ENCODE data around the gene TYRO3.
"Not testable (repeated sequence)": the region's sequence is repeated elsewhere in the genome, so short reads cannot be mapped to it uniquely, and the experiment has no call there.

TYRO3 gene

GRCh38 chr15:41567261-41567660, 8.2 kb downstream of the TYRO3 start:
- Histone ChIP-seq H3K4me3 (replicated peaks; ENCODE audit: insufficient read depth, low read length) (no peak overlapping the region), H3K27ac (replicated peaks) (no peak overlapping the region), H3K27me3 (ENCODE audit: insufficient read depth, poor library complexity, severe bottlenecking) (no peaks in the 10 kb centered on the region)
- DNase-seq (ENCODE audit: low read depth in 1 of 2, low spot score in 1 of 2), result no peak
- no peak for TF ChIP-seq CTCF (IDR thresholded peaks at IDR 0.05; ENCODE audit: insufficient read depth, low read length)
- no peak for TF ChIP-seq REST (IDR thresholded peaks at IDR 0.05; ENCODE audit: insufficient replicate concordance, low read depth)
- no peak for TF ChIP-seq SPI1 (IDR thresholded peaks at IDR 0.05; ENCODE audit: borderline replicate concordance, low read depth)
- no peak for TF ChIP-seq GABPA (IDR thresholded peaks at IDR 0.05; ENCODE audit: low read depth)
- no peak for TF ChIP-seq POLR2AphosphoS5 (IDR thresholded peaks at IDR 0.05; ENCODE audit: low read depth)

GRCh38 chr15:41567862-41568261, 8.8 kb downstream of the TYRO3 start:
- DNase-seq (ENCODE audit: low read depth in 1 of 2, low spot score in 1 of 2), result no peak
- Histone ChIP-seq H3K27me3 (ENCODE audit: insufficient read depth, poor library complexity, severe bottlenecking) (no peaks in the 10 kb centered on the region), H3K27ac (replicated peaks) (no peak overlapping the region), H3K4me3 (replicated peaks; ENCODE audit: insufficient read depth, low read length) (no peak overlapping the region)
- no peak for TF ChIP-seq POLR2AphosphoS5 (IDR thresholded peaks at IDR 0.05; ENCODE audit: low read depth)
- no peak for TF ChIP-seq CTCF (IDR thresholded peaks at IDR 0.05; ENCODE audit: insufficient read depth, low read length)
- TF ChIP-seq GABPA (IDR thresholded peaks at IDR 0.05; ENCODE audit: low read depth), result no peak
- TF ChIP-seq REST (IDR thresholded peaks at IDR 0.05; ENCODE audit: insufficient replicate concordance, low read depth), result no peak
- no peak for TF ChIP-seq SPI1 (IDR thresholded peaks at IDR 0.05; ENCODE audit: borderline replicate concordance, low read depth)

GRCh38 chr15:41568350-41569017, 9.5 kb downstream of the TYRO3 start:
- H3K27me3 ChIP-seq (ENCODE audit: insufficient read depth, poor library complexity, severe bottlenecking), result no peaks in the 10 kb centered on the region
- TF ChIP-seq REST (IDR thresholded peaks at IDR 0.05; ENCODE audit: insufficient replicate concordance, low read depth) (no peak), POLR2AphosphoS5 (IDR thresholded peaks at IDR 0.05; ENCODE audit: low read depth) (no peak), SPI1 (IDR thresholded peaks at IDR 0.05; ENCODE audit: borderline replicate concordance, low read depth) (no peak), GABPA (IDR thresholded peaks at IDR 0.05; ENCODE audit: low read depth) (no peak), CTCF (IDR thresholded peaks at IDR 0.05; ENCODE audit: insufficient read depth, low read length) (no peak)
- no peak overlapping the region for H3K4me3 ChIP-seq (replicated peaks; ENCODE audit: insufficient read depth, low read length)
- no peak for DNase-seq (ENCODE audit: low read depth in 1 of 2, low spot score in 1 of 2)
- H3K27ac ChIP-seq (replicated peaks), result no peak overlapping the region

- H3K27me3 ChIP-seq (ENCODE audit: insufficient read depth, poor library complexity, severe bottlenecking); H3K4me3 ChIP-seq (replicated peaks; ENCODE audit: insufficient read depth, low read length); H3K27ac ChIP-seq (replicated peaks); DNase-seq (ENCODE audit: low read depth in 1 of 2, low spot score in 1 of 2): not testable (repeated sequence)
Measured at GRCh38 chr15:41569232-41569631, 10.2 kb downstream of the TYRO3 start.

Data from HL-60 (cell line).